GM18873 (cell line): ENCODE results near the gene ZBED4.

Experiments
- ATAC-seq: cut with Tn5 transposase; IDR thresholded peaks from one replicate; pipeline ENCODE4 v1.9.1; 2021; ENCODE audit warnings: mild to moderate bottlenecking, moderate library complexity, moderate number of reproducible peaks; ENCODE audit not compliant: unreplicated experiment, low FRiP score

Gene ZBED4

DNA sequence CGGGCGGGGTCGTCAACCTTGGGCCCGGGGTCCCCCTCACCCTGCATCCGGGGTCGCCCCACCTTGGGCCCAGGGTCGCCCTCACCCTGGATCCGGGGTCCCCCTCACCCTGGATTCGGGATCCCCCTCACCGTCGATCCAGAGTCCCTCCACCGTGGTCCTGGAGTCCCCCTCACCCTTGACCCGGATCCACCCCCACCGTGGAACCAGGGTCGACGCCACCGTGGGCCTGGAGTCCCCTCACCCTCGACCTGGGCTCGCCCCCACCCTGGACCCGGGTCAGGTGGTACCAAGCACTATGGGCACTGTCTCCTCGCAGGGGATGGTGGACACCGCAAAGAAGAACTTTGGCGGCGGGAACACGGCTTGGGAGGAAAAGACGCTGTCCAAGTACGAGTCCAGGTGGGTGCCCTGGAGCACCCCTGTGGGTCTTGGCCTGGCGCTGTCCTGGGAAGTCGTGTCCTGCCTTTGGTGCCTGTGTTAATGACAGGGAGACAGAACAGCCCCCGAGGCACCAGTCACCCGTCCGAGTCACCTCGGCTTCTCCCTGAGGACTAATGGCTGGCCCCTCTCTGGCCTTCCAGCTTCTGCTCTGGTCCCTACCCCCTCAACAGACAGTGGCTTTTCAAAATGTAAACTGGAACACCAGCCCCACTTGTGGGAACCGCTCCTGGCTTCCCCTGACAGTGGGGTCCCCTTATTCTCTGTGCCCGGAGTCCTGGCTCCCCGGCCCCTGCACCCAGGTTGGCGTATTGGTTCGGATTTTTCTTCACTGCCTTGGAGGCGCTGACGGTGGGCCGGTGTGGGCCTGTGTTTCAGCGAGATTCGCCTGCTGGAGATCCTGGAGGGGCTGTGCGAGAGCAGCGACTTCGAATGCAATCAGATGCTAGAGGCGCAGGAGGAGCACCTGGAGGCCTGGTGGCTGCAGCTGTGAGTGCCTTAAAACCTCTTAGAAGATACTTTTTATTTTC is 65.6 kb downstream of the ZBED4 start:
- no peak for ATAC-seq

DNA sequence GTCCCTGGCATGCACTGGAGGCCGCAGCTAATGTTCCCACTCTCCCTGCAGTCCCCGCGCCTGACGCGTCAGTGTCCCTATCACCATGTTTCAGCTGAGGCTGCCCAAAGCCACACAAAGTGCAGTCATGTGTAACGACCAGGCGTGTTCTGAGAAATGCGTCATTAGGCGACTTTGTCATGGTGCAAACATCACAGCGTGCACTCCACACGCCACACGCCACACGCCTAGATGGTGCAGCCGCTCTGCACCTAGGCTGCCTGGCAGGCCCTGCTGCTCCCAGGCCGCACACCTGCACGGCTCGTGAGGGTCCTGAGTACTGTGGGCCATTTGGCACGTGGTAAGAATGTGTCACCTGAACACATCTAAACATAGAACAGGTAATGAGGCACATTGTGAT is 67.2 kb downstream of the ZBED4 start:
- ATAC-seq: no peak

DNA sequence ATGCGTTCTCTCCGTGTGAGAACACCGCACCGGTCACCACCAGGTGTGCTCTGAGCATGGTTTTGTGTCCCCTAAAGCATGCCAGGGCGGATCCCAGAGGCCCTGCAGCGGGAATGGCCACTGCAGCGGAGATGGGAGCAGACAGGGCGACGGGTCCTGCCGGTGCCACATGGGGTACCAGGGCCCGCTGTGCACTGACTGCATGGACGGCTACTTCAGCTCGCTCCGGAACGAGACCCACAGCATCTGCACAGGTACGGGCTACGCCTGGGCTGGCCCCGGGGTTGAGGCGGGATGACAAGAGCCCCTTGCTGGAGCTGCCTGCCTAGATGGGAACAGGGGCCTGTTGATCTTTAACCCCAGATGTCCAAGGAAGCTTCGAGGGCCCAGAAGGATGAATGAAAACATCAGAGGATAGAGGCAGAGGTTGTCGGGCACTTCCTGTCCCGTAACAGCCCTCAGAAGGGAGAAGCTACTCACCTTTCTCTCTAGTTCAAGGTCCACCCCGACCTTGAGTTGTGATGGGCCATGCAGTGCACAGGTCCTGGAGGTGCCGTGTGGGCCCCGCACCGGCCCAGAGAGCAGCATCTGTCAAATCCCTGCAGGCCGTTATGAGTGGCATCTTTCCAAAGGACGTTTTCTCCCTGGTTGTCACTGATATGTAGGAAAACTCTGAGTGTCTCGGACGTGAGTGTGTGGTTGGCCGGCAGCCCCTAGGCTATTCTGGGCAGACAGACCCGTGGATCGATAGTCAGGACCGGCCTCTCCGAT is 68.0 kb downstream of the ZBED4 start:
- no peak for ATAC-seq

DNA sequence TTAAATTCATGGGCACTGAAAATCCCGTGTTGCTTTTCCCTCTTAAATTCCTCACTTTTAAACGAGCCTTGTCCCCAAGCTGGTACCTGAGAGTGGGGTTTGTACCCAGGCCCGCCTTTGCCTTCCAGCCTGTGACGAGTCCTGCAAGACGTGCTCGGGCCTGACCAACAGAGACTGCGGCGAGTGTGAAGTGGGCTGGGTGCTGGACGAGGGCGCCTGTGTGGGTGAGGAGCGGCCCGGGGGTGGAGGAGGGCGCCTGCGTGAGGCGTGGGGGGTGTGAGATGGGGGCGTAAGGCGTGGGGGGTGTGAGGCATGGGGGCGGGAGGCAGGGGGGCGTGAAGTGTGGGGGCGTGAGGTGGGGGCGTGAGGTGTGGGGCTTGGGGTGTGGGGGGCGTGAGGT is 68.8 kb downstream of the ZBED4 start:
- ATAC-seq: no peak

DNA sequence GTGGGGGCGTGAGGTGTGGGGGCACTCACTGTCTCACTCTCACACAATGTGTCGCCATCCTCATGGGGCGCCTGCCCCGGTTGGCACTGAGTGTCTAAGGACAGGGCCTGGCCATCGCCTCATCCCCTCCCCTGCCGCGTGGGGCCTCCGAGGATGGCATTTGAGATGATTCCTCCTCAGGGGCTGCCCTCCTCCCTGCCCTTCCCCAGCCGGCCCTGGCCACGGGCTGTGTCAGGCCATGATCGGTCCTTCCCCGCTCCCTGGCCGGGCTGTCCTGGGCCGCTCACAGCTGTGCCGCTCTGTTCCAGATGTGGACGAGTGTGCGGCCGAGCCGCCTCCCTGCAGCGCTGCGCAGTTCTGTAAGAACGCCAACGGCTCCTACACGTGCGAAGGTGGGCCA is 69.3 kb downstream of the ZBED4 start:
- ATAC-seq: no peak

DNA sequence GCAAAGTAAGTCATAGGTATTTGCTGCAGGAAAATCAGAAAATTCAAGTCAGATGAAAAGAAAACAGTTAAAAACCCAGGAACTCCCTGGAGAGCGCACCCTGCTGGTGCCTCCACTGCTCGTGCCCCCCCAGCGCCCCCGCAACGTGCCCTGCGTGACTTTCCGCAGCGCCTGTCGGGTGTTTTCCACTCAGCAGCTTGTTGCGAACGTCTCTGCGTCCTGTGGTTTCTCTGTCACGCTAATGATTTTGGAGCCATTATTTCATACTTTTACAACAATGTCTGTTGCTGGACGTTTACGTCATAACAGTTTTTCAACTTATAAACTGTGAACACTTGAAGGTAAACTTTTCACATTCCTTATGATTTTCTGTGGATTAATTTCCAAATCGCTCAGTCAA is 69.8 kb downstream of the ZBED4 start:
- no peak for ATAC-seq

DNA sequence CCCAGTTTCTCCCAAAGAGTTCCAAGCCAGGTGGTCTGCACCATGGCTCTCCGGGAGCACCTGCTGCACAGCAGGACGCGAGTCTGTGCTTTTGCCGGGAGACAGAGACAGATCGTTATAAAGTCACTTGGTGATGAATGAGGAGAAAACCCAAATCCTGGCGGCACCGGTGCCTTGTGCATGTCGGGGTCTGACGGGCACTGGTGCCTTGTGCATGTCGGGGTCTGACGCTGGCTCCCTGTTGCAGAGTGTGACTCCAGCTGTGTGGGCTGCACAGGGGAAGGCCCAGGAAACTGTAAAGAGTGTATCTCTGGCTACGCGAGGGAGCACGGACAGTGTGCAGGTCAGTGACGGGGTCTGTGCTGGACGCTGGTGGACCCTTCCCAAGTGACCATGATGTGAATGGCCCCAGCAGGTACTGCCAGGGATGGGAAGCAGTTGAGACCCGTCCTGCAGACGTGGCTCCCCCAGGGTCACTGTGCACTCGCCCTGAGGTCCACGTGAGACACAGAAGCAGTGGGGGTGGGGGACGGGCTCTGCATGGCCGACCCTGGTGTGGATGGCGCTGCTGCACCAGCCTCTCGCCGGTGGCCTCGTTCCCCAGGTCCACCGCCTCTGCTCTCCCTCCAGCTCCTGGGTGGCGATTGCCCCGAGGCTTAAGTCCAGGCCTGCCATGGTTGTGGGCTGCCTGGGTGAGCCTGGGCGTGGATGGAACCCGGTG is 70.6 kb downstream of the ZBED4 start:
- ATAC-seq: no peak

DNA sequence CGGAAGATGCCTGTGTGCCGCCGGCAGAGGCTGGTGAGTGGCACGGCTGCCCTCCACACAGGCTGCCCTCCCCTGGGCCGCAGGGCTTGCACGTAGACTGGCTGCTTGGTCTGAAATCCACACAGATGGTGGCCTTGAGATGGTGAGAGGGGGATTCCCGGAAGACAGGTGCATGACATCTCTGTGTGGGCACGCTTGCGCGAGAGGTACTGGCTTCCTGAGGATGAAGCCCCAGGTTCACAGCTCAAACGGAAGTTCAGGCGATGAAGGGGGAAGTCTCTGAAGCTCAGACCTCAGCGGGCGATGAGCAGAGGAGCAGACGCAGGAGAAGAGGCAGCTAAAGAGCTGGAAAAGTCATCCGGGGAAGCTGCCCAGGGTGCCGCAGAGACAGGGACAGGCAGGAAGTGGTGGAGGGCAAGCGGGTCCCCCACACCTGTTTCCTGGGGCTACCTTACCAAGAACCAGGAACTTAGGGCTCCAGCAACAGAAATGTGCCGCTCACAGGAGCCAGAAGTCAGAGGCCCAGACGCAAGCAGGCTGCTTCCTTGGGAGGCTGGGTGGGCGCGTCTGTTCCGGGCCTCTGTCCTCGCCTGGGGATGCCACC is 72.0 kb downstream of the ZBED4 start:
- no peak for ATAC-seq

DNA sequence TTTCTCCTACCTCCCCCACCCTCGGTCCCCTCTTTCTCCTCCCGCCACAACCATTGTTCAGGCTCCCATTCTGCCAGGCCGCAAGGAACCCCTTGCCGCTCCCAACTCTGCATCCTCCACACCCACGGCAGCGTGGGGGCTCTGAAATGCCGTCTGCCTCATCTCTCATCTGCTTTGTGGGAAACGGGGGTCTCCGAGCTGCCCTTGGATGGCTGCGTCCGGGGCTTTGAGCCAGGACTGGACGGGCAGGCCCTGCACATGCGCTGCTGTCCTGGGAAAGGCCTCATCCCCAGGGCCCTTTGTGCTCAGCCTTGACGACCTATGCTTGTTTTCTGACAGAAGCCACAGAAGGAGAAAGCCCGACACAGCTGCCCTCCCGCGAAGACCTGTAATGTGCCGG is 73.3 kb downstream of the ZBED4 start:
- ATAC-seq: no peak

DNA sequence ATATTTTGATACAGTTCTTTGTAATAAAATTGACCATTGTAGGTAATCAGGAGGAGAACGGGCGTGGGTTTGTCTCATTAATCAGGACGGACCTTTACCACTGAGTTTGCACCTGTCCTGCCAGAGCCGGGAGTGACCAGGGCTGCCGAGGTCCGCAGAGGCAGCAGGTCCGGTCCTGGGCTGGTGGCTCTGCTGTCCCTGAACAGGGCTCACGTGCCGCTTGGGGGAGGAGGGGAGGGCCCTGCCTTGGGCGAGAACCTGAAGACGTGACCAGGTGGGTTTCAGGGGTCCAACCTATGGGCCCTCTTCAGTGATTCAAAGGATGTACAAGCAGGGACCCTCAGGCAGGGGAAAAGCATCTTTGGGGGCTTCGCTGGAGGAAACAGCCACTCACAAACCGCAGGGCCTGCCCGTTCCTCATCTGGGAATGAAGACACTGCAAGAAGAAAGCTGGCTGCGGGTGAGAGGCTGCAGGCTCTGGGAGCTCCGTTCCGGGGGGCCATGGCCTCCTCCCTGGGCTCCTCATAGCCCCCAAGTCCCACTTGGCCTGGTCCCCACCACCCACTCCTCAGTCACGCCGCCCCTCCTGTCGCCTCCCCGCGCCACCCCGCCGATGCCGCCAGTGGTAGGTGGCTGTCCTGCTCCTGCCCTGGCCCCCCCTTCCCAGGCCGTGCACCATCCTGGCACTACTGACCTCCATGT is 74.0 kb downstream of the ZBED4 start:
- ATAC-seq: no peak

DNA sequence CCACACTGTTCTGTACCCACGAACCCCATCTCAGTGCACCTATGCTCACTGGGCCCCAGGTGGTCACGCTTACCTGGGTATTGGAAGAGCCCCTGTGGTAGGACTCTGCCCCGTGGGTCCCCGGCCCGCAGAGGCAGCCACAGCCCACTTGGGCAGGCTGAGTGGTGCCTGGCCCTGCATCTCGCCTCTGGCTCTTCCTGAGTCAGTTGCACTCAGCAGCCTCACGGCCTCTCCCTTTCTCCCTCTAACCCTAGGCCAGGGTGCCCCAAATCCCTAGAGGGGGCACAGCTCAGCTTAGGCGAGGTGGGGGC is 74.5 kb downstream of the ZBED4 start:
- no peak for ATAC-seq

DNA sequence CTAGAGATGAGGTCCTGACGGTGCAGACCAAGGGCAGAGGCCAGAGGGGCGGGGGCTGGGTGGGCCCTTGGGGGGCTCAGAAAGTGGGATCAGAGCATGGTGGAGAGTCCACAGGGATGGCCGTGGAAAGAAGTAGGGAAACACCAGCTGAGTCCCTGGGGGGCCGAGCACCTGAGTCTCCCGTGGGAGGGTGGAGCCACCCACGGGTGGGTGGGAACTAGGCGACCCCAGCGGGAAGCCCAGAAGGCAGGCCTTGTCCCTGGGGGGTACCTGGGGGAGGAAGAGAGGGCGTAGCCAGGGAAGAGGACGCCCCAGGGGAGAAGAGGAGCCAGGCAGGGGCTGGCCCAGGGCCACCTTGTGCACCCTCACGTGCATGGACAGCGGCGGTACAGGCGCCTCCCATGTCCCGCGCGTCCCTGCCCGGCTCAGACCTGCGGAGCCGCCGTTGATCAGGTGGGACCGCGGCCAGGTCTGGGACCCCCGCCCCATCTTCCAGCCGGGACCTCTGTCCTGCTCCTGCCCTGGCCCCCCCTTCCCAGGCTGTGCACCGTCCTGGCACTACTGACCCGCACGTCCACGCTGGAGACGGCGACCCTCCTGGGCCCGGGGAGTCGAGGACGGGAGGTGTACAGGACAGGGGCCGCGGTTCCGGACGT is 75.0 kb downstream of the ZBED4 start:
- no peak for ATAC-seq

DNA sequence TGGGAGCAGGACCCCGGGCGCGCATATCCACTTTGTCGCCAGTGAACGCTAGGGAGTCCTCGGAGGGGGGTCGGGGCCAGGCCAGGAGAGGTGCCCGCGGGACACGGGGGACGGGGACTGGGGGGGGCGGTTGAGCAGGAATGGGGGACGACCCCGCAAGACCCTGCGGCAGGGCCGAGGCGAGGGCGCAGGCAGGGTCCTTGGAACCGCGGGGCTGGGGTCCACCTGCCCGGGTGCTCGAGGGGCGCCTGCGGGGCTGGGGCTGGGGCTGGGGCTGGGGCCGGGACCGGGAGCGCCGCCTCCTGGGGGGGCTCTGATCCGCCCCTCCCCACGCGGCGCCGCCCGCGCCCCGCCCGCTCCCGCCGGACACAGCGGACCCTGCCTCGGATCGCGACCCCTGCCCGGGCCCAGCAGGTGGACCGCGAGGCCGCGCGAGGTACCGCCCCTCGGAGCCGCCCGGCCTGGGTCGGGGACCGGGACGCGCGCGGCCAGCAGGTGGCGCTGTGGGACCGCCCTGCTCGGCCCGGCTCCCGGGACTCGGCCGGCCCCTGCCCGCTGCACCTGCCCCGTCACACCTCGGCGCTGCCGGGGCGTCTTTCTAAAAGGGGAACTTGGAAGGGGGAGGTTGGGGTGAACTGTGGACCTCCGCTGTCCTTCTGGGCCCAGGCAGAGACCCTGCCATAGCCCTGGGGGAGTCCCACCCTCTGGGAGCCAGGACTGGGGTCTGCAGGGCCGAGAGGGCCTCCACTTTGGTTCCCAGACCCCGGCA is 75.8 kb downstream of the ZBED4 start:
- no peak for ATAC-seq

DNA sequence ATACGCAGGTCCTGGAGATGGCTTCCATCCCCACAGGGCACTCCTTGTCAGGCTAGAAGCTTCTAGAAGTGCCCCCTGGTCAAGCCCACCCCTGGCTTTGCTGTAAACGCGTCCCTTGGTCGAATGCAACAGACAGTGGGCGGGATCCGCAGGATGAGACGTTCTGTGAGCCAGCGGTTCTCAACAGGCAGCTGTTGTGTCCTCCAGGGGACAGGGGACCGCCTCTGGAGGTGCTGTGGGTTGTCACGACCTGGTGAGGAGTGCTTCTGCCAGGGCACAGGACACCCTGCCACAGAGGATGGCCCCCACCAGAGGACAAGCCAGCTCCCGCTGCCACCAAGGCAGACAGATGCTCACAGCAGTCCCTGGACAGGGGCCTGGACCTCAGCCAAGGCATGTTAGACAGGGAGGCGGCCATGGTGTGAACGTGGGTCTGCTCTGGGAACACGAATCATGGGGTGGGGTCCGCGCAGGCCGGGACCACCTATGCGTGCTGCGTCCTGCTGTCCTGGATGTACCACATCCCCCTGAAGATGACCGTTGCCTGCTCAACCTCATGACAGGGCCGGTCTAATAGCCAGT is 76.4 kb downstream of the ZBED4 start:
- ATAC-seq: no peak

DNA sequence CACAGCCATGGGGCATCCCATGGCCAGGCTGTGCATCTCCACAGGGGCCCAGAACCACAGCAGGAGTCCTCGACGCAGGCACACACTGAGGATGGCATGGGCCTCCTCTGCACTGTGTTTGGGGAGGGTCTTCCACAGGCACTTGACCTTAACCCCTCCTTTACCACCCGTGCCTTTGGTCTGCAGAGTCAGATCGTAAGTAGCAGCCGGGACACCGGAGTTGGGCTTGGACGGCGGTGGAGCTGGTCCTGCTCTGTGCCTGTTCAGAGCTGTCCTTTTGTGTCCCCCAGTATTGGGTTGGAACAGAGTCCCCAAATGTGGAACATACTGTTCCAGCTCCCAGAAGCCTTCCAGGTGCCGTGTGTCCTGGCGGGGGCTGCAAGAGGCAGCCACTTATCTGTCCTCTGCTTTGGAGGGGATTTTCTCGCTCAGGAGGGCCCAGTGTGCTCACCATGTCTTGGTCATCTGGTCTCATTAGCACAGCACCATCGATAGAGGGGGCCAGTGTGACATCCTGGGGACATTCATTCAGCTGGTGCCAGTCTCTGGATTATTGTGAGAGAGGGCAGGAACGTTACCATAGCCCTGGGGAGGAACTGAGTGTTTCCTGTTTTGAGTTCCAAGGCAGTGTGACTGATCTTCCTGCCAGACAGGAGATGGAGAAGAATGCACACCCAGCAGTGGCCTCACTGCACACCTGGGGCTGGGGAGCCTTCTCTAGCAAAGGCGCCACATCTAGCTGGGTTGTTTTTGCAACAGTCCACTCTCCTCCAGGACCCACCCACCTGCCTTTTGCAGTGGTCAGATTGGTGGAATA is 77.2 kb downstream of the ZBED4 start:
- no peak for ATAC-seq

DNA sequence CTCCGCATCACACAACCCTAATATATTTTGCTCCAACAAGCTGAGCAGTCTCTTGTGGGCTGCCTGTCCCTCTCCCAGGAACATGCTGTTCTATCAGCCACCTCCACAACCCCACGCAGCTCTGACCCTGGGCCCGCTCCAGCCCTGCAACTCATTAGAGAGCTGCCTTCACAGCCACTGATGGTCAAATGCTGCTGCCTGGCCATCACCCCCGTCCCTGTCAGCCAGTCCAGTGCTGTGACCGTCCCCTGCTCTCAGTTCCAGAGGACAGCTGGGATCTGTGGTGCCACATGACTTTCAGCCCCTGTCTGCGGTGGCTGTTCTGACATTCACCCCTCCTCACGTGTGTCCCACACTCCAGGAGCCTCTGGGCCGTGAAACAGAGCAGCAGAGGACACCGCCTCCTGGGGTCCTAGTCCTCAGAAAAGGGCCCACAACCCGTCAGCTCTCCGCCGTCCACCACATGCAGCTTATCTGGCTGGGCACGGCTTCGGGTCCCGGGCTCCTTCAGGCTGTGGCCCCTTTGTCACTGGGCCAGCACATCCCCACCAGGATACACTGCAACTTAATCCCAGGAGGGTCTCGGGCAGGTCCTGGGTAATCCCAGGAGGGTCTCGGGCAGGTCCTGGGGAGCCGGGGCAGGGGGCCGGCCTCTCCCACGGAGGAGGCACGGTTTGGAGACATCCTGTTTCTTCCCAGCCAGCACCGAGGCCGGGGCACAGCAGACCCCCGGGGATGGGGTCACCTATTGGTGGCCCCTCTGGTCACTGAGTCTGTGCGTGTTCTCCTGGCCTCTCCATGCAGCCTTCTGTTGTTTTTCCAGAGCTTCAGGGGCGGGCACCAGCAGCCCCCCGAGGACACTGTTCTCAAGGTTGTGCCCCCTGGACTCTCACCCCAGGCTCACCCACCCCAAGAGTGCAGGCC is 79.9 kb downstream of the ZBED4 start:
- no peak for ATAC-seq
